Esophagus squamous epithelium (tissue), 5 donors: ENCODE data around the gene TMEM63A. TPM values are rescaled to one million over a fixed set of nuclear protein-coding genes. Genes with fewer than 3 reads are reported as not detected.

Source experiments
- DNase-seq: peaks from one replicate; lab custom pipeline; 2025; lab: John Stamatoyannopoulos, UW
- H3K27ac ChIP-seq, 4 donors: fragments of 200-600 bp; sonication (generic); one replicate each; pipeline ENCODE4 v1.5.1; 2016 to 2019; ENCODE audit warnings: mild to moderate bottlenecking in 1 of 4
- H3K27me3 ChIP-seq, 4 donors: fragments of 200-600 bp; sonication (generic); 1 replicate in 3 of 4; 2 replicates in 1 of 4; pipeline versions ENCODE4 v1.5.1 to v1.6.0; 2017 to 2021; ENCODE audit warnings: antibody characterized with exemption in 1 of 4
- H3K36me3 ChIP-seq, 3 donors: fragments of 200-600 bp; sonication (generic); one replicate each; pipeline ENCODE4 v1.5.1; 2016 to 2019
- H3K4me1 ChIP-seq, 3 donors: fragments of 200-600 bp; sonication (generic); one replicate each; pipeline ENCODE4 v1.5.1; 2017 to 2019
- H3K4me3 ChIP-seq, 4 donors: fragments of 200-600 bp; sonication (generic); 1 replicate in 3 of 4; 2 replicates in 1 of 4; pipeline ENCODE4 v1.5.1; 2016 to 2019; ENCODE audit warnings: mild to moderate bottlenecking in 2 of 4, moderate library complexity in 1 of 4
- H3K9me3 ChIP-seq, 3 donors: fragments of 200-600 bp; sonication (generic); one replicate each; pipeline ENCODE4 v1.5.1; 2016 to 2019
- POLR2A ChIP-seq, 4 donors: fragments of 450-650 bp; IDR thresholded peaks; one replicate each; pipeline ENCODE4 v1.6.1; 2017; ENCODE audit warnings: antibody characterized with exemption in 4 of 4, mild to moderate bottlenecking in 4 of 4, moderate library complexity in 3 of 4
- WGBS, 2 donors: methylation state at CpG; one replicate each; pipeline ENCODE4 v1.1.5; 2018; 5-methylcytosine and 5-hydroxymethylcytosine counted together
- intact Hi-C: fragments of 100-400 bp; cut with DNase I; formaldehyde crosslinking; loops from one replicate; pipeline ENCODE4 v1.15.0; 2022
- total RNA-seq, 4 donors: library from RNA; depleted of rRNA; stranded (reverse); fragments of >200 nt; gene quantifications; one replicate each; pipeline ENCODE4 v1.1.0, GENCODE V29; 2016
- TF ChIP-seq, protein P1 (sequence below), 6 experiments: fragments of 450-650 bp in 4 of 6; fragments of 200-600 bp in 2 of 6; sonication (generic) in 2 of 6; IDR thresholded peaks; one replicate each; pipeline ENCODE4 v1.5.1; 2016 to 2019; ENCODE audit warnings: antibody characterized with exemption in 6 of 6, mild to moderate bottlenecking in 4 of 6, moderate library complexity in 4 of 6
- donor health status: DM: yes; HTN: yes; CAD: no.

Gene TMEM63A
- total RNA-seq, 4 donors from 2014 or later: 9.8 to 27.1 (median 18.3) TPM

DNA sequence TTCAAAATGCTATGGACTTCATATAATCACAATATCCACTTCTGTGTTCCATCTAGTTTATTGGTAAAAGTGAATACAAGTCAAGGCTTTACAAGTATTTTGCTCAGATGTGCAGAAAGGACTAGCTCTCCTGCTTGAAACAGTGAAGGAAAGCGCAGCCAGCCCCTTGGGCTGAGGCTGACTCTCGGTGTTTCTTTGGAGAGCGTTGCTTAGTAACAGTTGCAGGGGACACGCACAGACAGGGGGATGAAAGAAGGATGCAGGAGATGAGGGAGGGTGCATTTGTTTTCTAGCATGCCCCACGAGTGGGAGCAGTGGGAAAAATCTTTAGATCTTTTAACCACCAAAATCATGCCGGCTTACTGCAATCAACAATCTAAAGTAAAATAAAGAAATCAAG lies 32.8 kb upstream of the TMEM63A start:
- WGBS, 2 donors: 86 to 87% methylated on average over 6 of the region's 6 CpGs
- Histone ChIP-seq H3K4me3 (no peak overlapping the region), H3K9me3 (no peaks in the 10 kb centered on the region), H3K36me3 (peaks cover 0 to 31% (median 0%) of the 10 kb centered on the region in 3 donors), H3K4me1 (peaks cover 5 to 33% (median 8%) of the 10 kb centered on the region in 3 donors), H3K27ac (no peak overlapping the region), H3K27me3 (no peaks in the 10 kb centered on the region)
- intact Hi-C loops: no loop called here
- no peak for DNase-seq
- TF ChIP-seq, protein P1, sequence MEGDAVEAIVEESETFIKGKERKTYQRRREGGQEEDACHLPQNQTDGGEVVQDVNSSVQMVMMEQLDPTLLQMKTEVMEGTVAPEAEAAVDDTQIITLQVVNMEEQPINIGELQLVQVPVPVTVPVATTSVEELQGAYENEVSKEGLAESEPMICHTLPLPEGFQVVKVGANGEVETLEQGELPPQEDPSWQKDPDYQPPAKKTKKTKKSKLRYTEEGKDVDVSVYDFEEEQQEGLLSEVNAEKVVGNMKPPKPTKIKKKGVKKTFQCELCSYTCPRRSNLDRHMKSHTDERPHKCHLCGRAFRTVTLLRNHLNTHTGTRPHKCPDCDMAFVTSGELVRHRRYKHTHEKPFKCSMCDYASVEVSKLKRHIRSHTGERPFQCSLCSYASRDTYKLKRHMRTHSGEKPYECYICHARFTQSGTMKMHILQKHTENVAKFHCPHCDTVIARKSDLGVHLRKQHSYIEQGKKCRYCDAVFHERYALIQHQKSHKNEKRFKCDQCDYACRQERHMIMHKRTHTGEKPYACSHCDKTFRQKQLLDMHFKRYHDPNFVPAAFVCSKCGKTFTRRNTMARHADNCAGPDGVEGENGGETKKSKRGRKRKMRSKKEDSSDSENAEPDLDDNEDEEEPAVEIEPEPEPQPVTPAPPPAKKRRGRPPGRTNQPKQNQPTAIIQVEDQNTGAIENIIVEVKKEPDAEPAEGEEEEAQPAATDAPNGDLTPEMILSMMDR (IDR thresholded peaks at IDR 0.05): no peak
- TF ChIP-seq POLR2A (IDR thresholded peaks at IDR 0.05): no peak

DNA sequence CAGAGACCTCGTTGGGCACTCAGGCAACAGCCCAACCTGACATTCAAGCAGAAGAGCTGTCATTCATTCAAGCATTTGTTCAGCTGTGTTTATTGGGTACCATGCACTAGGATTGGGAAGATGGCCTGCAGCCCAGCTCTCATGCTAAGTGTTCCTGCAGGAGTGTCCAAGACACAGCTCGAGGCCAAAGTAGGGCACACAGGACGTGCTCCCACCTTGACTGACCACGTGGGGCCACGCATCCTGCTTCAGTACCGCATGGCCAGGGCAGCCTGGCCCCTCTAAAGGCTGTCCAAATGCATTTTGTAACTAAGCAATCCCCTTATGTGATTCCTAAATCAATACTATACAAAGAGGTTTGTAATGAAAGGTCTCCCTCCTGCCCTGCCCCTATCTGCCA lies 32.2 kb upstream of the TMEM63A start:
- intact Hi-C loops: no loop called here
- TF ChIP-seq, protein P1 (IDR thresholded peaks at IDR 0.05): no peak
- TF ChIP-seq POLR2A (IDR thresholded peaks at IDR 0.05): no peak
- Histone ChIP-seq H3K36me3 (peaks cover 0 to 31% (median 0%) of the 10 kb centered on the region in 3 donors), H3K27ac (no peak overlapping the region), H3K4me1 (peaks cover 0 to 28% (median 2%) of the 10 kb centered on the region in 3 donors), H3K27me3 (no peaks in the 10 kb centered on the region), H3K9me3 (no peaks in the 10 kb centered on the region), H3K4me3 (no peak overlapping the region)
- DNase-seq: no peak
- 90% methylated on average over 6 of the region's 6 CpGs for WGBS, 2 donors

DNA sequence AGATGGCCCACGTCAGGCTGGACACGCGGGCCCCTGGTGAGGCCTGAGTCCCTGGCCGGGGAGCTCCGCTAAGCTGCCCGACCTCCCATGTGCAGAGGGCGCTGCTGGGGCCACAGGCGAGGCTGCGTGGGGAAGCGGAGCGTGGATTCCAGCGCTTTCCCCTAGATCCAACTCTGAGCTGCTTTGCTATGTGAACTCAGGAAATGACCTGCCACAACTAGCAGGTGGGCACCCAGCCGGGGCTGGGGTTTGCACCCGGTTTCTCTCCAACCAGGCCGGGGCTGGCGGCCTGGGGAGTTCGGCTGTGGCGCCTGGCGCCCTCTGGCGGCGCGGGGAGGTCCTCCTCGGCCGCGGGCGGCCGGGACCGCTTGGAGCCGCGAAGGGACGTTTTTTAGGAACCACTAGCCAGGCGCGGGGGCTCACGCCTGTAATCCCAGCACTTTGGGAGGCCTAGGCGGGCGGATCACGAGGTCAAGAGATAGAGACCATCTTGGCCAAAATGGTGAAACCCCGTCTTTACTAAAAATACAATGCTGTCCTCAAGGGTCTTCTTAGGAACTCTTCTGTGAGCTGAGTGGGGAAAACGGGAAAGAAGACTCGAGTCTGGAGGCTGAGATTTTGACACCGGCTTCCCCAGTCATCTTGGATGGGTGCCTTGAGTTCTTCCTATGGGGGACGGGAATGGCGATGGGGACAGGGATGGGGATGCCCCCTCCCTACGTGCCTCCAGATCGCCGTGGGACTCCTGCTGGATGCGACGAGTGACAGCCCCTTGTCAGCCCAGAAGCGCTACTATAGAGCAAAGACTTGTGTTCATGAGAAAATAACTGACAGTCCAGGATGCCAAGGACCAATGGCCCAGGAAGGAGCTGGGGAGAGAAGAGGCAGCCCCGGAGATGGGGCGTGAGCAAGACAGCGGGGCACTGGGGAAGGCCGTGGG lies 29.3 kb upstream of the TMEM63A start:
- no peak for TF ChIP-seq POLR2A (IDR thresholded peaks at IDR 0.05)
- TF ChIP-seq, protein P1 (IDR thresholded peaks at IDR 0.05): peak; percentile 80 to 91 (median 86)
- H3K4me1 ChIP-seq: peaks cover 0 to 17% (median 0%) of the 10 kb centered on the region in 3 donors
- H3K27me3 ChIP-seq: no peaks in the 10 kb centered on the region
- no peak overlapping the region for H3K27ac ChIP-seq
- no peak for DNase-seq
- no peak overlapping the region for H3K4me3 ChIP-seq
- WGBS, 2 donors: 67 to 77% methylated on average over 12 to 32 of the region's 53 CpGs
- H3K9me3 ChIP-seq: no peaks in the 10 kb centered on the region
- peaks cover 0 to 14% (median 0%) of the 10 kb centered on the region in 3 donors for H3K36me3 ChIP-seq
- intact Hi-C loops: no loop called here

DNA sequence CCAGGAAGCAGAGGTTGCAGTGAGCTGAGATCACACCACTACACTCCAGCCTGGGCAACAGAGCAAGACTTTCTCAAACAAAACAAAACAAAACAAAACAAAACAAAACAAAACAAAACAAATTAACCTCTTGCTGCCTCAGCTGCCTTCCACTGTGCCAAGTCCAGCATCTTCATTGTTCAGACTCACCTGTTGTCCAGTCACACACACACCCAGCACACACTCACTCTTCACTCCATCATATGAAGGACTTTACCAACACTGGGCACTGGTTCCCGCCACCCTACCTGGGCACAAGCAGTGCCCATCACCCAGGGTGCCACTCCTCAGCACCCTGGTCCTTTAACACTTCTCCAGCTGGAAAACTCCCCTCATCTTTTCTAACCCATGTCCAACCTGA lies 27.3 kb upstream of the TMEM63A start:
- intact Hi-C loops: no loop called here
- H3K9me3 ChIP-seq: no peaks in the 10 kb centered on the region
- TF ChIP-seq, protein P1 (IDR thresholded peaks at IDR 0.05): no peak
- no peak for TF ChIP-seq POLR2A (IDR thresholded peaks at IDR 0.05)
- 100% methylated on average over 1 of the region's 1 CpG for WGBS, 2 donors
- H3K4me1 ChIP-seq: peaks cover 0 to 10% (median 0%) of the 10 kb centered on the region in 3 donors
- no peak for DNase-seq
- no peak overlapping the region for H3K27ac ChIP-seq
- H3K36me3 ChIP-seq: peaks cover 0 to 10% (median 0%) of the 10 kb centered on the region in 3 donors
- no peaks in the 10 kb centered on the region for H3K27me3 ChIP-seq
- no peak overlapping the region for H3K4me3 ChIP-seq

DNA sequence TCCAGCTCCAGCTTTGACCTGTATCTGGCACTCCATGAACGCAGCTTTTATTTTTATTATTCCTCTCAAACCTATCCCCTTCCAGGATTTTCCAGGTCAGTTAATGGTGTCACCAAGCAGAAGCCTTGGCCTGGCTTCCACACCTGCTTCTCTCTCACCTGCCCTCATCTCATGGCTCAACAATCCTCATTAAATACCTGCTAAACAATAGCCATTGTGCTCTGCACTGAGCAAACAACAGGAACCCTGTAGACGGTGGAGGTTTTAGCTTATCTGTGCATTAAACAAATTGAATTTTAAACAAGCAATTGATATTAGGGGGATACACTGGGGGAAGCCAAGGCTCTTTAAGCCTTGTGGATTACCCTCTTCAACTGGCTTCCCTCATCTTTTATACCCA lies 26.6 kb upstream of the TMEM63A start:
- no peak overlapping the region for H3K27ac ChIP-seq
- H3K4me1 ChIP-seq: peaks cover 0 to 10% (median 0%) of the 10 kb centered on the region in 3 donors
- TF ChIP-seq POLR2A (IDR thresholded peaks at IDR 0.05): no peak
- TF ChIP-seq, protein P1 (IDR thresholded peaks at IDR 0.05): no peak
- H3K36me3 ChIP-seq: peaks cover 0 to 10% (median 0%) of the 10 kb centered on the region in 3 donors
- intact Hi-C loops: no loop called here
- 61 to 77% methylated on average over 2 of the region's 2 CpGs for WGBS, 2 donors
- DNase-seq: no peak
- no peaks in the 10 kb centered on the region for H3K9me3 ChIP-seq
- H3K27me3 ChIP-seq: no peaks in the 10 kb centered on the region
- H3K4me3 ChIP-seq: no peak overlapping the region
